Stimulated activated CD4-positive, alpha-beta T cell treated with anti-CD3 and anti-CD28 coated beads, Interleukin-15, amount 100 ng/mL, for 1 hour (primary cell): ENCODE measurements around the gene N4BP3.

Experiments
- DNase-seq, 2 donors: peaks; one replicate each; pipeline ENCODE4 v3.0.0-alpha.2; 2020; ENCODE audit warnings: low read depth in 1 of 2, low spot score in 1 of 2

N4BP3 gene

GRCh38 chr5:178145965-178146820 lies 32.9 kb downstream of the N4BP3 start:
- peak; percentile 51 to 61 for DNase-seq

GRCh38 chr5:178147406-178147805 lies 34.1 kb downstream of the N4BP3 start:
- DNase-seq, result no peak

- DNase-seq, result no peak
Observed at GRCh38 chr5:178149199-178149932, 36.0 kb downstream of the N4BP3 start.

- DNase-seq, result no peak
Observed at GRCh38 chr5:178150977-178151734, 37.8 kb downstream of the N4BP3 start.

- DNase-seq, result no peak
Observed at GRCh38 chr5:178152491-178153444, 39.4 kb downstream of the N4BP3 start.

- peak; percentile 93 to 96 for DNase-seq
Observed at GRCh38 chr5:178153530-178154340, 40.4 kb downstream of the N4BP3 start, which contains the start of gene NHP2. NHP2 (minus strand) TSS chr5:178153885; CDS start chr5:178153817, 68 bp downstream.

GRCh38 chr5:178155065-178155464 lies 41.7 kb downstream of the N4BP3 start:
- DNase-seq, result no peak

- DNase-seq, result no peak
Observed at GRCh38 chr5:178160176-178160575, 46.8 kb downstream of the N4BP3 start.

GRCh38 chr5:178162481-178162880 lies 49.1 kb downstream of the N4BP3 start:
- DNase-seq, result no peak

- peak; percentile 87 to 93 for DNase-seq
Observed at GRCh38 chr5:178163772-178164735, 50.7 kb downstream of the N4BP3 start.

- no peak for DNase-seq
Observed at GRCh38 chr5:178165581-178165980, 52.2 kb downstream of the N4BP3 start.

- no peak for DNase-seq
Observed at GRCh38 chr5:178170455-178170854, 57.1 kb downstream of the N4BP3 start.

GRCh38 chr5:178174456-178174855 lies 61.1 kb downstream of the N4BP3 start:
- no peak for DNase-seq
